GM12874 (cell line): ENCODE data around the gene MSI2.

Experiments
- TF ChIP-seq, protein P1 (sequence below): IDR thresholded peaks from 2 replicates; pipeline ENCODE4 v1.5.1; 2011; ENCODE audit warnings: low read depth, mild to moderate bottlenecking, control low read depth, low read length, moderate library complexity; ENCODE audit not compliant: insufficient read depth

The MSI2 gene

DNA sequence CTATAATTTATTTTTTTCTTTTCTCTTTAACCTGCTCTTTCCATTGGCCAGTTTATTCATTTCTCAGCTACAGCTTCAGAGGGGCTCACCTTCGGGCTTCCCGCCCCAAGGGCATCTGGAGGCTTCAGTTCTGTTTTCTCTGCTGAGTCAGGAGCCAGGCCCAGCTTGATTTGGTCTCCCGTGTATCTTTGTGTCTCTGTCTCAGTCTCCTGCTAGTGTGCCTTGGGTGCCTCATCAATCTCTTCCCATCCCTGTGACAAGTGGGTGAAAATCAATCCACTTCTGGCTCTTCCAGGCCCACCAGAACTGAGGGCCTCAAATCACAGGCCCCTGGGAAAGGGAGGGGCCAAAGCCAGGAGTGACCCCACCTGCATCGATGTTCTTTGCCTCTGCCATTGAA is 416.6 kb downstream of the MSI2 start:
- TF ChIP-seq, protein P1, sequence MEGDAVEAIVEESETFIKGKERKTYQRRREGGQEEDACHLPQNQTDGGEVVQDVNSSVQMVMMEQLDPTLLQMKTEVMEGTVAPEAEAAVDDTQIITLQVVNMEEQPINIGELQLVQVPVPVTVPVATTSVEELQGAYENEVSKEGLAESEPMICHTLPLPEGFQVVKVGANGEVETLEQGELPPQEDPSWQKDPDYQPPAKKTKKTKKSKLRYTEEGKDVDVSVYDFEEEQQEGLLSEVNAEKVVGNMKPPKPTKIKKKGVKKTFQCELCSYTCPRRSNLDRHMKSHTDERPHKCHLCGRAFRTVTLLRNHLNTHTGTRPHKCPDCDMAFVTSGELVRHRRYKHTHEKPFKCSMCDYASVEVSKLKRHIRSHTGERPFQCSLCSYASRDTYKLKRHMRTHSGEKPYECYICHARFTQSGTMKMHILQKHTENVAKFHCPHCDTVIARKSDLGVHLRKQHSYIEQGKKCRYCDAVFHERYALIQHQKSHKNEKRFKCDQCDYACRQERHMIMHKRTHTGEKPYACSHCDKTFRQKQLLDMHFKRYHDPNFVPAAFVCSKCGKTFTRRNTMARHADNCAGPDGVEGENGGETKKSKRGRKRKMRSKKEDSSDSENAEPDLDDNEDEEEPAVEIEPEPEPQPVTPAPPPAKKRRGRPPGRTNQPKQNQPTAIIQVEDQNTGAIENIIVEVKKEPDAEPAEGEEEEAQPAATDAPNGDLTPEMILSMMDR = no peak

DNA sequence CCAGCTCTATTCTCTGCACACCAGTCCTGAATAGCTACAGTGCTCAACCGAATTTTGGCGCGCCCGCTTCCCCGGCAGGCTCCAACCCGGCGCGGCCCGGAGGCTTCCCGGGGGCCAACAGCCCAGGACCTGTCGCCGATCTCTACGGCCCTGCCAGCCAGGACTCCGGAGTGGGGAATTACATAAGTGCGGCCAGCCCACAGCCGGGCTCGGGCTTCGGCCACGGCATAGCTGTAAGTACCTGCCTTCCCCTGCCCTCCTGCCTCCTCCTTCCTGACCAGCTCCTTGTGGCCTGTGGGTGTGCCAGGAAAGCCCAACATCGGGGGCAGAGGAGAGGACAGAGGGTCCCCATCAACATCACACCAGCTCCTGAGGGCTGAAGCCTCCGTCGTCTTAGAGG is 418.6 kb downstream of the MSI2 start:
- TF ChIP-seq, protein P1 = no peak

DNA sequence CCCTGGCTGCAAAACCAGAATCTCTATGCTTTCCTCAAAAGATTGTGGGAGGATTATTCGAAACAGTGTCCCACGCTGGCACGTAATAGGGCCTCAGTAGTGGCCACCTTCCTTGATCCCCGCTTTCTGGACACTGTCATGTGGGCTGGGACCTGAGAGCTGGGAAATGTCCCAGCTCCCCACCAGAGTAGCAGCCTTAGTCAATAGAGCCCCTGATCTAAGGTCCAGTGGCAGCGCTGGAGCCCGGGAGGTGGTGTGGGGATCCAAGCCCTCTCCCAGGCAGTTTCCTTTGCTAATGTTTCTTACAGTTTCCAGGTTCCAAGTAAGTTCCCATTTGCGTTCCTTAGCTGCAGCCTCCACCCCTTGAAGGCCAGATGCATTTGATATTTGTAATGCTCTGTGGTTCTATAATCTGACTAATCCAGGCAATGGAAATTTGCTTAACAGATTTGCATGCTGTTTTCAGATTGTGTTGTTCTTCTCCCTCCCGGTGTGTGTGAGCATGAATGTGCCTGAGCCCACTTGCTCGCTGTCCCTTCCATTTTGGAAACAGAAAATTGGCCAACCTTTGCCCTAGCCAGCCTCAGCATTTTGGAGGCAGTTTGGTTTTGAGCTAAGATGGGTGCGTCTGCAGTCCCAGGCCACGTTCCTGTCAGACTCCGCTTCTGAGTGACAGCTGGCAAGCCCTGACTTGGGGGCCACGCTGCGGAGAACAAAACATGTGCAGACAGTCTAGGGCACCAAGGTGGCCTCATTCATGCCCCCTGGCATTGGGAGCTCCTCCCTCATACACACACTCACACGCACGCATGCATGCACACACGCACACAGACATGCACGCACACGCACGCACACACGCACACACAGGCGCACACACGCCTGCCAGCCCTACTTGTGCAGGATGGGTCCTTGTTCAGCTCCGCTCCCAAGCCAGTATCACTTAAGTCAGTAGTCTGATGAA is 419.4 kb downstream of the MSI2 start:
- TF ChIP-seq, protein P1 = no peak

DNA sequence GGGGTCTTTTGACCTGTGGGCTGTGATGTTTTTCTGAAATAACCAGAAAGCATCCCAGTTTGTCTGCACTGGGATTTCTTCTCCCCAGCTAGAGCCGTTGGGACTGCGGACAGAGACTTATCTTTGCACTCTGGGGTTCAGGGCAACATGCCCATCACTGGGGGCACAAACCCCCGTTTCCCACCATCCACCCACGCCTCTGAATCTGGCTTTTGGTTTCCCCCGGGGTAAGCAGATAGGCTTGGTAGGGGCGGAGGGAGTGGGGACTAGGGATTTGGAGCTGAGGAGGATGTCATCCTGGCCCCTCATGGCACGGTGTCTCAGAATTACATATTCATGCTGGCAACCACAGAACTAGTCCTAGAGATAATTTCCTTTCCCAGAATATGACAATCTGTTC is 420.2 kb downstream of the MSI2 start:
- TF ChIP-seq, protein P1 = no peak

DNA sequence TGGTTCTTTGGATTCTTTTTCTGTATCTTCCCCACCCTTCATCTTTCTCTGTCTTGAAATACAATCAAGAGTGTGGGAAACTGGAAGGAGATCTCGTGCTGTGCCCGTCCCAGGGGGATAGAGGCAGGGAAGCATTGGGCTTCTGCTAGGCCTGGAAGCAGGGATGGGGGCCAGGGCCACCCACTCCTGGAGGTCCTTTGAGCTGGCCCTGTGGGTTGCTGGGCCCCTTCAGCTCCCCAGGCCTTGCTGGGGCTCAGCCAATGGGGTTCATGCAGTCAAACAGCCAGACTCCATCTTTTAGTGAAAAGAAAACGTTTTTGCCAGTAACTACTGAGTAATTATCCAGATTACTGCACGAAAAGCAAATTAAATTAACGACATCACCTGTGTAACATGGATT is 421.0 kb downstream of the MSI2 start:
- TF ChIP-seq, protein P1 = no peak

DNA sequence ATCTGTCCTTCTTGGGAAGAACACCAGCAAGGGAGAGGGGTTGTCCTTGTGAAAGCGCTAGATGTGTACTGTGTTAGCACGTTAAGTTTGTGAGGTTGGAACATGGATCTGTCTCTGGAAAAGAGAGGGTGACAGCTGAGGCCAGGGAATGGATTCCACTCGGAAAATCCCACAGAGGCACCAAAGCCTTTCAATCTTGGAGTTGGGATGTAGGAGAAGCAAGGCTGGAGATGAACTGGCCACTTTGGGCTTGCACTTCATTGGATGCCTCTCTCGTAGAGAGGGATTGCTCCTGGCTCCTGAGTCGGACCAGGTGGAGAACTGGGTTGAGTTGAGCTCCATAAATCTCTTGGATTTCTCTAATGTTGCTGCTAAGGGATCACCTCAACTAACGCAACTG is 421.5 kb downstream of the MSI2 start:
- TF ChIP-seq, protein P1 = no peak

DNA sequence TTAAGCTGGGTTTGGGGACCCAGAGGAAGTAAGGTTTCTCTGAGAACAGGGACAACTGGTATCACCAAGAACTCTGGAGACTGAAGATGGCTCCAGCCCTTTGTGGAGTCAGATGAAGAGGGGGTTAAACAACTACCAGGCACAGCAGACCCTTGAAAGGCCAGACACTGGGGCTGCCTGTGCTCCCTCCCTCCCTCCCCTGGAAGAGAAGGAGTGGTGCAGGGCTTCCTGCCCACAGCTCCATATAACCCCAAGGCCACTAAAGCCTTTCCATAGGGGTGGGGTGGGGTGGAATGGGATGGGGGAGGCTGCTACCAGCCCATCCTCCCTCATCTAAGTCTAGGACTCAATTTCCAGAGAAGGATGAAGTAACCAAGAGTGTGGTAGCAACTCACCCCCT is 422.1 kb downstream of the MSI2 start:
- TF ChIP-seq, protein P1 = no peak
